Left colon (tissue), 2 donors: ENCODE data around the gene SIRT4. TPM values are rescaled to one million over a fixed set of nuclear protein-coding genes. Genes with fewer than 3 reads are reported as not detected.
"Not testable (repeated sequence)": the region's sequence is repeated elsewhere in the genome, so short reads cannot be mapped to it uniquely, and the experiment has no call there.

Source experiments
- ATAC-seq: fragments of 200-7000 bp; cut with Tn5 transposase; one replicate; pipeline ENCODE4 v1.9.1; 2020; ENCODE audit warnings: mild to moderate bottlenecking, moderate library complexity
- DNase-seq, 2 donors: peaks; one replicate each; pipeline ENCODE4 v3.0.0-alpha.2; 2020
- intact Hi-C, 2 donors: fragments of 100-400 bp; cut with DNase I in 1 of 2; cut with micrococcal nuclease in 1 of 2; formaldehyde crosslinking; loops; one replicate each; pipeline versions ENCODE4 v1.11.2 to v1.14.0; 2022; cut with DNase I, micrococcal nuclease
- long read RNA-seq: library from polyadenylated mRNA; unstranded; transcript quantifications from one replicate; pipeline ENCODE4 v2.0.0, GENCODE V29; 2021
- total RNA-seq, 2 donors: library from RNA; stranded (reverse); fragmentation: NEBNext Ultra II Directional; extraction: Animal tissue kit (Norgen Biotek cat#: 25700); gene quantifications; one replicate each; pipeline ENCODE4 v1.2.1, GENCODE V29; 2021
- donor health status: DM: no; HTN: no; CAD: no.
- donor health status: DM: yes; HTN: yes; CAD: no.

SIRT4 gene
- 1 to 10 TPM; 1.2 to 1.3 TPM for total RNA-seq
- long read RNA-seq, partial matches to known transcripts, result 1 of 1 reads
- long read RNA-seq, other reads (novel, unspliced or antisense), result 0 of 1 reads

GRCh38 chr12:120301962-120302815, at the start of gene SIRT4:
Gene SIRT4 (plus strand): TSS chr12:120302321. CDS start chr12:120303562, 1,241 bp downstream.
- ATAC-seq (peak; percentile 99), DNase-seq (peak; percentile 88 to 96)
- intact Hi-C loops, result no loop called here

GRCh38 chr12:120253313-120253712, 48.8 kb upstream of the SIRT4 start:
- ATAC-seq, intact Hi-C loops, DNase-seq: not testable (repeated sequence)

- DNase-seq (no peak), ATAC-seq (no peak)
- intact Hi-C loops, result no loop called here
Observed at GRCh38 chr12:120254809-120255208, 47.3 kb upstream of the SIRT4 start.

- ATAC-seq, result no peak
- DNase-seq, result no peak
- intact Hi-C loops, result no loop called here
Observed at GRCh38 chr12:120257041-120257821, 44.9 kb upstream of the SIRT4 start.

- intact Hi-C loops, result no loop called here
- no peak for ATAC-seq
- DNase-seq, result no peak
Observed at GRCh38 chr12:120258323-120258896, 43.7 kb upstream of the SIRT4 start.

GRCh38 chr12:120259418-120260202, 42.5 kb upstream of the SIRT4 start:
- ATAC-seq (no peak), DNase-seq (no peak)
- intact Hi-C loops, result no loop called here

GRCh38 chr12:120260607-120261006, 41.5 kb upstream of the SIRT4 start:
- ATAC-seq, result no peak
- intact Hi-C loops, result no loop called here
- no peak for DNase-seq

GRCh38 chr12:120261951-120262851, 39.9 kb upstream of the SIRT4 start:
- DNase-seq (no peak), ATAC-seq (peak; percentile 53)
- intact Hi-C loops, result no loop called here

- intact Hi-C loops, result no loop called here
- no peak for ATAC-seq
- DNase-seq, result peak in 1 of 2 donors; percentile 22
Observed at GRCh38 chr12:120262852-120263747, 39.0 kb upstream of the SIRT4 start.

- DNase-seq, result no peak
- intact Hi-C loops, result no loop called here
- ATAC-seq, result no peak
Observed at GRCh38 chr12:120263748-120264085, 38.4 kb upstream of the SIRT4 start.

- ATAC-seq, result no peak
- no peak for DNase-seq
- intact Hi-C loops, result no loop called here
Observed at GRCh38 chr12:120264086-120264903, 37.8 kb upstream of the SIRT4 start.

GRCh38 chr12:120264904-120265472, 37.1 kb upstream of the SIRT4 start:
- no peak for ATAC-seq
- intact Hi-C loops, result loop anchor here in 1 of 2 donors (5.0 kb wide), 1 partner anchor 38 kb away; no protein-coding TSS in a partner anchor
- DNase-seq, result peak in 1 of 2 donors; percentile 38

- DNase-seq (peak; percentile 79 to 91), ATAC-seq (peak; percentile 84)
- intact Hi-C loops, result loop anchor here (2.0 to 5.0 kb wide), 2 partner anchors 38 to 39 kb away; no protein-coding TSS in a partner anchor
Observed at GRCh38 chr12:120265473-120266179, 36.5 kb upstream of the SIRT4 start, which contains the start of gene PXN. Gene PXN (minus strand): TSS chr12:120265730. CDS start chr12:120265629, 101 bp downstream.

- no peak for ATAC-seq
- DNase-seq, result no peak
- intact Hi-C loops, result loop anchor here (2.0 to 5.0 kb wide), 2 partner anchors 39 to 40 kb away; no protein-coding TSS in a partner anchor
Observed at GRCh38 chr12:120266180-120266870, 35.8 kb upstream of the SIRT4 start.
